Lower lobe of right lung (tissue), 2 donors: ENCODE data around the gene UBE3B. TPM values are rescaled to one million over a fixed set of nuclear protein-coding genes. Genes with fewer than 3 reads are reported as not detected.

Experiments used
- ATAC-seq, 2 donors: fragments of 200-7000 bp; cut with Tn5 transposase; one replicate each; pipeline ENCODE4 v1.9.1; 2020 to 2022; ENCODE audit warnings: mild to moderate bottlenecking in 2 of 2, moderate library complexity in 2 of 2
- DNase-seq: peaks from one replicate; pipeline ENCODE4 v3.0.0-alpha.2; 2020
- H3K27ac ChIP-seq: fragments of 200-600 bp; one replicate; pipeline ENCODE4 v1.8.0; 2022
- H3K27me3 ChIP-seq: fragments of 200-600 bp; one replicate; pipeline ENCODE4 v1.8.0; 2022; ENCODE audit warnings: low read depth
- H3K36me3 ChIP-seq: fragments of 200-600 bp; one replicate; pipeline ENCODE4 v1.8.0; 2022; ENCODE audit warnings: mild to moderate bottlenecking
- H3K4me1 ChIP-seq: fragments of 200-600 bp; one replicate; pipeline ENCODE4 v1.8.0; 2022
- H3K4me3 ChIP-seq: fragments of 200-600 bp; one replicate; pipeline ENCODE4 v1.8.0; 2022; ENCODE audit warnings: mild to moderate bottlenecking
- H3K9me3 ChIP-seq: fragments of 200-600 bp; one replicate; pipeline ENCODE4 v1.8.0; 2022
- intact Hi-C: fragments of 100-400 bp; cut with DNase I; formaldehyde crosslinking; loops from one replicate; pipeline ENCODE4 v1.11.0; 2022
- total RNA-seq: library from RNA; stranded (reverse); fragmentation: NEBNext Ultra II Directional; extraction: Animal tissue kit (Norgen Biotek cat#: 25700); gene quantifications from one replicate; pipeline ENCODE4 v1.2.1, GENCODE V29; 2021
- TF ChIP-seq, protein P1 (sequence below): fragments of 200-600 bp; IDR thresholded peaks from one replicate; pipeline ENCODE4 v1.8.0; 2022; ENCODE audit warnings: antibody characterized with exemption, mild to moderate bottlenecking
- donor health status: DM: no; HTN: yes; CAD: no; lungs with severe emphysema.

UBE3B gene
- total RNA-seq, 1 donor from 2014 or later, result 40.1 TPM

DNA sequence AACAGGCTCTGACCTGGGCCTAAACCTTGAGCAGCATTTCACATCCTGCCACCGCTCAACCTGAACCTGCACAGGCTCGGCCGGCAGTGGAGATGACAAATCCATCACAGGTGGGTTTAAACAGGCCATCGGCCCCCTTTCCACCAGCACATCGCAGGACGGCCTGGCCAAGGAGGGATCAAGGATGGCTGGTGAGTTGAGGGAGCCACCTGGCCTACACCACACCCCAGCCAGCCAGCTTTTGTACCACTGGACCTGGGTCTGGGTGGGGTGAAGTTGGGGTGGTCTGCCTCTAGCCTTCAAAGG, 81.7 kb downstream of the UBE3B start:
- H3K9me3 ChIP-seq, result no peaks in the 10 kb centered on the region
- peaks cover 35% of the 10 kb centered on the region for H3K36me3 ChIP-seq

DNA sequence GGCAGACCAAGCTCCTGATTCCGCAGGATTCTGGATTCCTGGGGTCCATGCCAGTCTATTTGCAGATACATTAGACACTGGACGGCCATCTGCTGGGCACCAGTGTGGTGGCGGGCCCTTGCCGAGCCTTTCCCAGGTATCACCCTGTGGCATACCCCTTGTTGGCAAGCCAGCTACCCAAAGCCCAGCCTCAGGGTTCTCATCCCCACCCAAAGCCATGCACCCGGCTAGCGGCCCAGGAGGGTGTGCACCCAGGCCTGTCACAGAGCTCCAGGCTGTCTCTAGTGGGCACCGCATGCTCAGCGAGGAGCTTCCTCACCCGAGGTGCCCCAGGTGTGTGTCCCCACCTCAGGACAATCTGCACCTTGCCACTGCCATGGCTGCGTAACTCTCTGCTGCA, 82.2 kb downstream of the UBE3B start:
- H3K27me3 ChIP-seq, result no peaks in the 10 kb centered on the region
- H3K27ac ChIP-seq, result no peak overlapping the region
- ATAC-seq (no peak), DNase-seq (no peak)
- H3K9me3 ChIP-seq, result no peaks in the 10 kb centered on the region
- peaks cover 39% of the 10 kb centered on the region for H3K36me3 ChIP-seq
- TF ChIP-seq, protein P1, sequence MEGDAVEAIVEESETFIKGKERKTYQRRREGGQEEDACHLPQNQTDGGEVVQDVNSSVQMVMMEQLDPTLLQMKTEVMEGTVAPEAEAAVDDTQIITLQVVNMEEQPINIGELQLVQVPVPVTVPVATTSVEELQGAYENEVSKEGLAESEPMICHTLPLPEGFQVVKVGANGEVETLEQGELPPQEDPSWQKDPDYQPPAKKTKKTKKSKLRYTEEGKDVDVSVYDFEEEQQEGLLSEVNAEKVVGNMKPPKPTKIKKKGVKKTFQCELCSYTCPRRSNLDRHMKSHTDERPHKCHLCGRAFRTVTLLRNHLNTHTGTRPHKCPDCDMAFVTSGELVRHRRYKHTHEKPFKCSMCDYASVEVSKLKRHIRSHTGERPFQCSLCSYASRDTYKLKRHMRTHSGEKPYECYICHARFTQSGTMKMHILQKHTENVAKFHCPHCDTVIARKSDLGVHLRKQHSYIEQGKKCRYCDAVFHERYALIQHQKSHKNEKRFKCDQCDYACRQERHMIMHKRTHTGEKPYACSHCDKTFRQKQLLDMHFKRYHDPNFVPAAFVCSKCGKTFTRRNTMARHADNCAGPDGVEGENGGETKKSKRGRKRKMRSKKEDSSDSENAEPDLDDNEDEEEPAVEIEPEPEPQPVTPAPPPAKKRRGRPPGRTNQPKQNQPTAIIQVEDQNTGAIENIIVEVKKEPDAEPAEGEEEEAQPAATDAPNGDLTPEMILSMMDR, result no peak
- intact Hi-C loops, result no loop called here
- H3K4me3 ChIP-seq, result no peak overlapping the region
- H3K4me1 ChIP-seq, result no peaks in the 10 kb centered on the region

More for the DNA sequence above, 81.7 kb downstream of the UBE3B start:
- Histone ChIP-seq H3K4me3 (no peak overlapping the region), H3K4me1 (no peaks in the 10 kb centered on the region), H3K27me3 (no peaks in the 10 kb centered on the region), H3K27ac (no peak overlapping the region)
- DNase-seq (no peak), ATAC-seq (no peak)
- intact Hi-C loops, result no loop called here
- TF ChIP-seq, protein P1, result no peak

DNA sequence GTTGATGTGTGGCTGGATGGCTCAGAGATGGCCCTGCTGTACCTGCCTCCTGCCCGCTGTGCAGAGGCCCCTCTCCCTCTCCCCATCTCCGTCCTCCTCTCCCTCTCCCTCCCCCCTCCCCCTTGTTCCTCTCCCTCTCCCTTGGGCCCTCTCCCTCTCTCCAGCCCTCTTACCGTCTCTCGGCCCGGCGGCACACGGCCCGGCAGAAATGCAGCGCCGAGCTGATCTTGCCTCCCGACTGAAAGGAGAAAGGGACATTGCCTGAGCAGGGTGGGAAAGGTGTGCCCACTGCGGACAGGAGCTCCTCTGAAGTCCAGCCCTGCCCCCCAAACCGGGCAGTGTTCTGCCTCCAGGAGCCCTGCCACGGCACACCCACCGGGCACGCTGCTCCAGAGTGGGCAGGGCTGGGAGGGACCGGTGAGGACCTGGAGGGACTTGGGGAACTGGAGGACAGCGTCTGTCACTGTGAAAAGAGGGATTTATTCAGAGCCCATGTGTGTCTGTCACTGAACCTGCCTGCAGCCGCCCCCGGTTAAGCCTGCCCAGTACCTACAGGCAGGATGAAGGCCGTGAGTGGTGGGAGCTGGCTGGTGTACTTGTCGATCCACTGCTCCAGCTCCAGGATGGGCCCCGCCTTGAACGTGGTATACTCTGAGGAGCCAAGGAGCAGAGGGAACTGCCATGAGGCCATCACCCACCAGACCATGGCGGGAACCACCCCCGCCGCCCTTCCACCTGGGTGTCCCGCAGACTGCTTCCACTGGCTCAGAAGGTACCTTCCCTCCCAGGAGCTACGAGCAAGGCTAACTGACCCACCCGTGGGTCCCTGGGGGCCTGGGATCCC, 83.7 kb downstream of the UBE3B start:
- DNase-seq (no peak), ATAC-seq (no peak)
- Histone ChIP-seq H3K4me1 (no peaks in the 10 kb centered on the region), H3K27me3 (no peaks in the 10 kb centered on the region), H3K36me3 (peaks cover 54% of the 10 kb centered on the region), H3K4me3 (no peak overlapping the region), H3K27ac (no peak overlapping the region), H3K9me3 (no peaks in the 10 kb centered on the region)
- intact Hi-C loops, result no loop called here
- TF ChIP-seq, protein P1, result no peak

DNA sequence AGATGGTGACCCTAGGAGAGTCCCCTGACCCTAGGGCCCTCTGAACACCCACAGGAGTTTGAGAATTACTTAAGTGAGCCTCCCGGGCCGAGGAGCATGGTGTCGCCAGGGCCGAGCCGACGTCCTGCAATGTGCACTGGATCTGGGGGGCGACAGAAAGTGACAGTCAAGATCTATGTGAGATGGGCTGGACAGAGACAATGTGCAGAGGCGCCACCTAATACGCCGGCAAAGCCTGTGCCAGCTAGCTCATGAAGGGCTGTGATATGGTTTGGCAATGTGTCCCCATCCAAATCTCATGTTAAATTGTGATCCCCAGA, 84.2 kb downstream of the UBE3B start:
- H3K36me3 ChIP-seq, result peaks cover 60% of the 10 kb centered on the region
- no peak for ATAC-seq
- no peak for DNase-seq
- intact Hi-C loops, result no loop called here
- H3K27me3 ChIP-seq, result no peaks in the 10 kb centered on the region
- H3K4me3 ChIP-seq, result no peak overlapping the region
- H3K9me3 ChIP-seq, result no peaks in the 10 kb centered on the region
- no peak overlapping the region for H3K27ac ChIP-seq
- no peaks in the 10 kb centered on the region for H3K4me1 ChIP-seq
- TF ChIP-seq, protein P1, result no peak

DNA sequence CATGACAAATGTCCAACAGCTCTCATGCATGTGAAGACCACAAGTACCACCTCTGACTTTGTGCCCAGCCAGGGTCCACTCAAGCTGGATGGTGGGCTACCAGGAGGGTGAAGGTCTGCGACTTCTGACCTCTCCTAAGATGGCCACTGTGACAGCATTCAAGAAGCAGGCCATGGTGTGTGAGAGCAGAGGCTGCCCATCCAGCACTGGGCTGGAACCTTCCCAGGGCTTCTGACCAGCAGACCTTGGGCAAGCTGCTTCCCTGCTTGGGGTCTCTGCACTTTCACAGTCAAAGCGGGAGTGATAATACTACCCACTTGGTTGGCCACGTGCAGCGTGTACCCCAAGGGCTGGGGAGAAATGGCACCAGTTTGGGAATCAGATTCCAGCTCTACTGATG, 85.4 kb downstream of the UBE3B start:
- Histone ChIP-seq H3K4me3 (no peak overlapping the region), H3K27me3 (no peaks in the 10 kb centered on the region), H3K36me3 (peaks cover 72% of the 10 kb centered on the region), H3K9me3 (no peaks in the 10 kb centered on the region), H3K27ac (no peak overlapping the region), H3K4me1 (no peaks in the 10 kb centered on the region)
- TF ChIP-seq, protein P1, result no peak
- DNase-seq, result no peak
- ATAC-seq, result no peak
- intact Hi-C loops, result no loop called here
